GM23248 (cell line): ENCODE data around the gene CMTM6.
"Not testable (repeated sequence)": the region's sequence is repeated elsewhere in the genome, so short reads cannot be mapped to it uniquely, and the experiment has no call there.

Experiments used
- EZH2 ChIP-seq: fragments of 200-600 bp; sonication (generic); IDR thresholded peaks from 2 replicates; pipeline ENCODE4 v1.6.1; 2018; ENCODE audit warnings: antibody characterized with exemption, mild to moderate bottlenecking; ENCODE audit not compliant: insufficient read depth, poor library complexity, severe bottlenecking
- EZH2phosphoT487 ChIP-seq: fragments of 200-600 bp; sonication (generic); IDR thresholded peaks from 2 replicates; pipeline ENCODE4 v1.6.1; 2018; ENCODE audit warnings: antibody characterized with exemption, moderate library complexity, mild to moderate bottlenecking, low read depth; ENCODE audit not compliant: insufficient read depth

- not testable (repeated sequence) for TF ChIP-seq EZH2, EZH2phosphoT487
These were observed 14.1 kb upstream of the CMTM6 start for GRCh38 chr3:32516751-32517150.
